ENCODE measurements around the gene RAET1G. TPM values are rescaled to one million over a fixed set of nuclear protein-coding genes. Genes with fewer than 3 reads are reported as not detected.

The RAET1G gene
- total RNA-seq, 1 donor: 1.3 TPM

- no peak for DNase-seq (ENCODE audit: low read depth)
- TF ChIP-seq CTCF (IDR thresholded peaks at IDR 0.05; ENCODE audit: insufficient read depth, low read depth, low read length): no peak
- H3K4me3 ChIP-seq (ENCODE audit: low read depth, low read length): no peak overlapping the region
Measured at GRCh38 chr6:149881860-149882259, 41.1 kb downstream of the RAET1G start.

DNA sequence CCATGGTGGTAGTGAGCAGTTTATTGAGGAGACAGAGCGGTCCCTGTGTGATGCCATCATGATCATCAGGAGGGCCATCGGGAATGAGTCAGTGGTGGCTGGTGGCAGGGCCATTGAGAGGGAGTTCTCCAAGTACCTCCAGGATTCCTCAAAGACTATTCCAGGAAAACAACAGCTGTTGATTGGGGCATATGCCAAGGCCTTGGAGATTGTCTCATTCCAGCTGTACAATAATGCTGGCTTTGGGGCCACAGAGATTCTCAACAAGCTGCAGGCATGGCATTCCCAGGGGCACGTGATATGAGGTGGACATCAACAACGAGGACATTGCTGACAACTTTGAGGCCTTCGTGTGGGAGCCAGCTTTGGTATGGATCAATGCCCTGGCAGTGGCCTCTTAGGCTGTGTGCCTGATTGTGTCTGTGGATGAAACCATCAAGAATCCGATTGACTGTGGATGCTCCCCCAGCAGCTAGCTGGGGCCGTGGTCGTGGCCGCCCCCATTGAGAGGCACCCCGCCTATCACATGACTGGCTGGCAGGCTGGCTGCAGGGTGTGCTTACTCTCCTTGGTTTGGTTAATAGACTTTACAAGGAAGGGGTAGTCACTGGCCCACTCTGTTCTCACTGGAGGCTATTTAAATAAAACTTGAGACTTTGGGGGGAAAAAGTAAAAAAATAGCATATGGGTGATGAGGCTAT is 41.7 kb downstream of the RAET1G start:
- no peak for TF ChIP-seq CTCF (IDR thresholded peaks at IDR 0.05; ENCODE audit: insufficient read depth, low read depth, low read length)
- H3K4me3 ChIP-seq (ENCODE audit: low read depth, low read length): no peak overlapping the region
- no peak for DNase-seq (ENCODE audit: low read depth)

DNA sequence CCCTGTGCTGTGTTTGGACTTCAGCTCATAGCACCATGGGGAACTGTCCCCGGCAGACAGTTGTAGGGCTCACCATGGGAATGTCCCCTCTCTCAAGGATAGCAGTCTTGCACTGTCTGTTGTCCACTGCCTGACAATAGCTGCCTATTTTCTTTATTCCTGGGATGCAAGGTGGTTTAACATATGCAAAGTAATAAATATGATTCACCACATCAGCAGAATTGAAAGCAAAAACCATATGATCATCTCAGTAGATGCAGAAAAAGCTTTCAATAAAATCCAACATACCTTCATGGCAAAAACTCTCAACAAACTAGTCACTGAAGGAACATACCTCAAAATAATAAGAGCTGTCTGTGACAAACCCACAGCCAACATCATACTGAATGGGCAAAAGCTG is 45.3 kb downstream of the RAET1G start:
- no peak for DNase-seq (ENCODE audit: low read depth)
- no peak overlapping the region for H3K4me3 ChIP-seq (ENCODE audit: low read depth, low read length)
- no peak for TF ChIP-seq CTCF (IDR thresholded peaks at IDR 0.05; ENCODE audit: insufficient read depth, low read depth, low read length)

GRCh38 chr6:149876241-149876933 is 46.5 kb downstream of the RAET1G start:
- H3K4me3 ChIP-seq (ENCODE audit: low read depth, low read length): no peak overlapping the region
- no peak for TF ChIP-seq CTCF (IDR thresholded peaks at IDR 0.05; ENCODE audit: insufficient read depth, low read depth, low read length)
- DNase-seq (ENCODE audit: low read depth): peak; percentile 48

GRCh38 chr6:149872233-149872632 is 50.7 kb downstream of the RAET1G start:
- H3K4me3 ChIP-seq (ENCODE audit: low read depth, low read length): no peak overlapping the region
- no peak for DNase-seq (ENCODE audit: low read depth)
- no peak for TF ChIP-seq CTCF (IDR thresholded peaks at IDR 0.05; ENCODE audit: insufficient read depth, low read depth, low read length)

DNA sequence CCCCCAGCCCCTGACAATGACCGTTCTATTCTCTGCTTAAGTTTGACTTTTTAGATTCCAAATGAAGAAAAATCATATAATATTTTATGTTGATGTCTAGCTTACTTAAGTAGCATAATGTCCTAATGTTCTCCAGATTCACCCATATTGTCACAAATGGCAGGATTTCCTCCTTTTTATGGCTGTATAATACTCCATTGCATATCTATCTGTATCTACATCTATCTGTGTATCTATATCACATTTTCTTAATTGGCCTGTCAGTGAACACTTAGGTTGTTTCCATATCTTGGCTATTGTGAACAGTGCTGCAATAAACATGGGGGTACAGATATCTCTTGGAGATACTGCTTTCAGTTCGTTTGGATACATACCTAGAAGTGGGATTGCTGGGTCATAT is 51.7 kb downstream of the RAET1G start:
- DNase-seq (ENCODE audit: low read depth): no peak
- no peak for TF ChIP-seq CTCF (IDR thresholded peaks at IDR 0.05; ENCODE audit: insufficient read depth, low read depth, low read length)
- H3K4me3 ChIP-seq (ENCODE audit: low read depth, low read length): no peak overlapping the region

Data from fibroblast of villous mesenchyme (primary cell).